GM19023 (cell line): Measurements from ENCODE around the gene DOCK10.
"Not testable (repeated sequence)": the region's sequence is repeated elsewhere in the genome, so short reads cannot be mapped to it uniquely, and the experiment has no call there.

ENCODE experiments used
- ATAC-seq: cut with Tn5 transposase; IDR thresholded peaks from one replicate; pipeline ENCODE4 v1.9.1; 2021; ENCODE audit warnings: mild to moderate bottlenecking, moderate library complexity; ENCODE audit not compliant: unreplicated experiment

DOCK10 gene

GRCh38 chr2:225041851-225042799 is at the start of gene DOCK10:
Gene DOCK10 (minus strand): TSS chr2:225042468. CDS start chr2:225042374, 94 bp downstream.
- peak; percentile 39 for ATAC-seq

DNA sequence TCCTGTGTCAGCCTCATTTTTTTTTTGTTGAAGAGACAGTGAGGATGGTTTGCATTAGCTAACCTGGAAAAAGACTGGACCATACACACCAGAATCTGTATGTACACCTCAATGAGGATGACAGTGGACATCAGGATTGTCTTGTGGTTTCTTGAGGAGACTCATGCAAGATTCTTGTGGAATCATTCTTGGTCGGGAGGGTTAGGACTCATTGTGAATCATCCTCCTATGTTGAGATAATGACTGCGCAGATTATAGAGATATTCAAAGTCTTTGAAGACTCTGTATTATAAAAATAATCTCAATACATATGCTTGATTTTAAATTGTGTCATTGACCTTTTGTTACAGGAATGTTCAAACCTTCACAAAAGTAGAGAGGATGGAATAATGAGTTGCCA is 49.1 kb upstream of the DOCK10 start:
- ATAC-seq = no peak

DNA sequence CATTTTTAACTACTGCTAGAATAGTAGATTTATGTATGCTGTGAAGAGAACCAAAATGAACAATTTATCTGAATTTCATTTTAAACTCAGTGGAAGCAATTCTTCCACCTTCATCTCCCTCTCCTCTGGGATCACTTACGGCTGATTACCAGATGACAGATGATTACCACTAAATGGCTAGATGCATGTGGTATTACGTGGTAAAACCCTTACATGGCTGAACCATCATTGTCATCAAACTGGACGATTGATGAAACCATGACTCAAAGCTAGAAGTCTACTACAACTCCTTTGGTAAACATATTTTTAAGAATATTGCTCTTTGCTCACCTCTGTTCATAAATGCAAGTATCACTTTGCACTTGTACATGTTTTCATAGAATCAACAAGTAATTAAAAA is 48.5 kb upstream of the DOCK10 start:
- no peak for ATAC-seq

- no peak for ATAC-seq
Observed at GRCh38 chr2:225086915-225087314, 44.6 kb upstream of the DOCK10 start.

GRCh38 chr2:225086439-225086838 is 44.2 kb upstream of the DOCK10 start:
- no peak for ATAC-seq

GRCh38 chr2:225083276-225083675 is 41.0 kb upstream of the DOCK10 start:
- ATAC-seq = no peak

DNA sequence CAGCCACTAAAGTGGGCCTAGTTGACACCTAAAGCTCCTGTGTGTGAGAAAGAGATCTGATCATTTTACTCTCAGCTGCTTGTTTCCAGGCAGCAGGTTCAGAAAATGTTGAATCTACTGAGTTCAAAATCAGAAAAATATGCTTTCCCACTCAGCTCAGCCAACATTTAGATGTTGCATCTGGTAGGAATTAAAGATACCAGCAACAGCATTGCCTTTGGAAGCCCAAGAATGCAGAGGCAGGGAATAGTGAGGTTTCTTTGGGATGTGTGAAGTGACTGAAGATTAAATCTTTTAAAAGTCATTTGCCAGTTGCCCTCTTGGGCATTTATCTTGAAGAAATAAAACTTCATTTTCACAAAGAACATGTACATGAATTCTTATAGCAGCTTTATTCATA is 33.9 kb upstream of the DOCK10 start:
- ATAC-seq = no peak

DNA sequence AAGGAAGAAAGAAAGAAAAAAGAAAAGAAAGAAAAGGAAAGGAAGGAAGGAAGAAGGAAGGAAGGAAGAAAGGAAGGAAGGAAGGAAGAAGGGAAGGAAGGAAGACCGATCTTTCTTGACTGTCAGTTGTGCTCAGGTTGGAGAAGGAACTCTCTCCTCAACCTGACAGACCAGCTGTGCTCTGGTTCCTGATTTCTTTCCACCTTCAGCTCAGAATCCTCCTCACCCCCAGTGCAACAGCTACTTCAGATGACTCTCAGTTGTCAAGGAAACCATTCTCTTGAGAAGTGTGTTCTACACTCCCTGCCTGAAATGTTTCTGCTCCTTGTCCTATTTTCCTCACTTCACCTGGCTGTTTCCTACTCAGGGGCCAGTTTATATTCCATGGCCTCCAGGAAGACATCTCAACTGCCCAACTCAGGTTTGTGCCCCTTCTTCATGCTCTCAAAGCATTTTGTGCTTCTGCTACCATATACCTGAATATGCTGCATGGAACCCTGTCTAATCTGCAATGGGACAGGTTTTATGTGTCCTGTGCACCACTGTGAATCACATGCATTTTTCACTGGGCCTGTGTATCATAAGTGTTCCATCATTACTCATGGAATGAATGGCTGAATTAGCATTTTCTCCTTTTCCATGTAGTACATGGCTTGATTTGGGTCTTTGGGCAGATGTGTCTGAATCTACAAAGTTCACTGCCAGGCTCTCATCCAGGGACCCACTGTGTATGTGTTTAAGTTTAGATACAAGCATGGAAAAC is 32.8 kb upstream of the DOCK10 start:
- no peak for ATAC-seq

DNA sequence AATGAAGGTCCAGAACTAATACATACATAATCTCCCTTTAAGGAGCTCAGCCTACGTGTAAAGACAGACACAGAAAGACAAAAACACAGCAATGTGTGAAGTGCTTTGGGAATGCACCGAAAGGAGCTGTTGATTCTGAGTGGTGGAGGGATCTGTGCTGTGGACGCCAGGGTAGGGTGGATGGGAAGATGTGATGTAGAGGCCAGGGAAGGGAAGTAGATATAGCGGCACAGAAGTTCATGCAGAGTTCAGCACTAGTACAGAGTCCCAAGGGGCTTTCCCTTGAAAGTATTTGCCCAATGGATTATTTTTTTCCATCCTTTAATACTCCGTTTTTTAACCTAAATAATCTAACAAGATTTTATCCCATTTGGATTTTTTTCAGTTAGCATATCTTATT is 32.1 kb upstream of the DOCK10 start:
- no peak for ATAC-seq

GRCh38 chr2:225073198-225073597 is 30.9 kb upstream of the DOCK10 start:
- no peak for ATAC-seq

- ATAC-seq = no peak
Observed at GRCh38 chr2:225072444-225072843, 30.2 kb upstream of the DOCK10 start.

- no peak for ATAC-seq
Observed at GRCh38 chr2:225070811-225071210, 28.5 kb upstream of the DOCK10 start.

GRCh38 chr2:225069966-225070365 is 27.7 kb upstream of the DOCK10 start:
- ATAC-seq = no peak

GRCh38 chr2:225069477-225069876 is 27.2 kb upstream of the DOCK10 start:
- ATAC-seq = no peak

GRCh38 chr2:225065882-225066281 is 23.6 kb upstream of the DOCK10 start:
- no peak for ATAC-seq

DNA sequence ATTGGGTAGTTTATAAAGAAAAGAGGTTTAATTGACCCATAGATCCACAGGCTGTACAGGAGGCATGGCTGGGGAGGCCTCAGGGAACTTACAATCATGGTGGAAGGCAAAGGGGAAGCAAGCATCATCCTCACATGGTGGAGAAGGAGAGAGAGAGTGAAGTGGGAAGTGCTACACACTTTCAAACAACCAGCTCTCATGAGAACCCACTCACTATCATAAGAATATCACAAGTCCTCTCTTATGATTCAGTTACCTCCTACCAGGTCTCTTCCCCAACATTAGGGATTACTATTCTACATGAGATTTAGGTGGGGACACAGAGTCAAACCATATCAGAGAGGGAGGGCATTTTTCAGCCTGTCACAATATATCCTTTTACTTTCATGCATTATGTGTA is 22.7 kb upstream of the DOCK10 start:
- no peak for ATAC-seq

GRCh38 chr2:225064362-225064761 is 22.1 kb upstream of the DOCK10 start:
- no peak for ATAC-seq

- ATAC-seq = no peak
Observed at GRCh38 chr2:225056330-225057073, 14.2 kb upstream of the DOCK10 start.

DNA sequence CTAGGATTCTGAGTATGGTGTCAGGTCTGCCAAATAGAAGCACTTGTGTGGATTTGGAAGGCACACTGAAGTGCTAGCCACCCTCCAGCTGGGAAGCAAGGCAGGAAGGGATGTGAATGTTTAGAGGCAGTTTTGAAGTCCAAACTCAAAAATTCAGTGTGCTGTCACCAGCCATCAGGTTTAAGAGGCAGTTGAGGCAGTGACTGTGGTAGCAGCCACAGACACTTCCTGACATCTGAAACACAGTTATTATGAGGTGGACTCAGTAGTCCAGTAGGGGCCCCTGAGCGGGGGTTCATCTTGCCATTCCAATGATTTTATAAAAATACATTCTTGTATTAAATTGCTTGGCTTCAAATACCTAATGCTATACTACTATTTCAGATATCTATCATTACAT is 13.4 kb upstream of the DOCK10 start:
- ATAC-seq = no peak

GRCh38 chr2:225052703-225053102 is 10.4 kb upstream of the DOCK10 start:
- no peak for ATAC-seq

GRCh38 chr2:225047502-225047901 is 5.2 kb upstream of the DOCK10 start:
- ATAC-seq = not testable (repeated sequence)
